HEK293 (cell line): ENCODE results near the gene PPFIA1.
A peak's percentile ranks its signal among the peaks of the same experiment; 100 is the strongest.

Source experiments
- CTCF ChIA-PET: fragments of 350-600 bp; formaldehyde crosslinking; extraction: SDS; loops from one replicate; lab custom pipeline; 2021; ENCODE audit warnings: antibody characterized with exemption; lab: Yijun Ruan, JAX
- POLR2A ChIA-PET: fragments of 300-600 bp; formaldehyde crosslinking; extraction: SDS; loops from one replicate; lab custom pipeline; 2020; ENCODE audit warnings: antibody characterized with exemption, inconsistent platforms; lab: Yijun Ruan, JAX
- H3K27ac ChIP-seq: fragments of 200-500 bp; sonication (Bioruptor generic); 2 replicates; pipeline ENCODE4 v1.5.1; 2014; ENCODE audit warnings: low read depth, low read length, control low read depth, inconsistent platforms; ENCODE audit errors: extremely low read depth
- H3K36me3 ChIP-seq, 2 experiments: fragments of 200-500 bp in 1 of 2; sonication (Bioruptor generic) in 1 of 2; 1 replicate in 1 of 2; 2 replicates in 1 of 2; pipeline ENCODE4 v1.5.1; 2014 to 2017; ENCODE audit warnings: inconsistent platforms in 2 of 2, low read length in 2 of 2; ENCODE audit not compliant: control insufficient read depth in 2 of 2, insufficient read depth in 1 of 2
- H3K4me1 ChIP-seq: fragments of 200-500 bp; sonication (Bioruptor generic); 2 replicates; pipeline ENCODE4 v1.5.1; 2014; ENCODE audit warnings: mild to moderate bottlenecking, low read length, inconsistent platforms; ENCODE audit not compliant: control insufficient read depth, insufficient read depth
- H3K4me3 ChIP-seq: 2 replicates; pipeline ENCODE4 v1.5.1; 2011; ENCODE audit warnings: low read depth, mild to moderate bottlenecking, control low read depth, low read length, moderate library complexity
- H3K9me3 ChIP-seq: fragments of 200-500 bp; sonication (Bioruptor generic); 2 replicates; pipeline ENCODE4 v1.5.1; 2014; ENCODE audit warnings: low read depth, low read length, inconsistent platforms; ENCODE audit not compliant: control insufficient read depth, insufficient read depth
- FEZF1 ChIP-seq: fragments of 450-650 bp; formaldehyde crosslinking; IDR thresholded peaks from 2 replicates; pipeline ENCODE4 v1.5.1; 2016; ENCODE audit warnings: missing biosample characterization, missing genetic modification characterization
- GLIS2 ChIP-seq: fragments of 450-650 bp; formaldehyde crosslinking; IDR thresholded peaks from 2 replicates; pipeline ENCODE4 v1.5.1; 2016; ENCODE audit warnings: missing biosample characterization, missing genetic modification characterization
- KLF17 ChIP-seq: fragments of 450-650 bp; formaldehyde crosslinking; IDR thresholded peaks from 2 replicates; pipeline ENCODE4 v1.5.1; 2016; ENCODE audit warnings: missing biosample characterization, missing genetic modification characterization
- MYNN ChIP-seq: fragments of 450-650 bp; formaldehyde crosslinking; IDR thresholded peaks from 2 replicates; pipeline ENCODE4 v1.5.1; 2016; ENCODE audit warnings: missing biosample characterization, missing genetic modification characterization, borderline replicate concordance
- SCRT2 ChIP-seq: fragments of 450-650 bp; formaldehyde crosslinking; IDR thresholded peaks from 2 replicates; pipeline ENCODE4 v1.5.1; 2016; ENCODE audit warnings: missing biosample characterization, missing genetic modification characterization
- ZBTB21 ChIP-seq: fragments of 450-650 bp; formaldehyde crosslinking; IDR thresholded peaks from 2 replicates; pipeline ENCODE4 v1.5.1; 2017; ENCODE audit warnings: missing biosample characterization, missing genetic modification characterization
- ZFP37 ChIP-seq: fragments of 450-650 bp; formaldehyde crosslinking; IDR thresholded peaks from 2 replicates; pipeline ENCODE4 v1.5.1; 2016; ENCODE audit warnings: missing biosample characterization, missing genetic modification characterization
- ZFP41 ChIP-seq: fragments of 450-650 bp; formaldehyde crosslinking; IDR thresholded peaks from 2 replicates; pipeline ENCODE4 v1.5.1; 2016; ENCODE audit warnings: missing biosample characterization, missing genetic modification characterization, borderline replicate concordance
- ZIC2 ChIP-seq: fragments of 450-650 bp; formaldehyde crosslinking; IDR thresholded peaks from 2 replicates; pipeline ENCODE4 v1.5.1; 2016; ENCODE audit warnings: missing biosample characterization, missing genetic modification characterization
- ZNF155 ChIP-seq: fragments of 450-650 bp; formaldehyde crosslinking; IDR thresholded peaks from 2 replicates; pipeline ENCODE4 v1.5.1; 2016; ENCODE audit warnings: missing biosample characterization, missing genetic modification characterization
- ZNF184 ChIP-seq: fragments of 450-650 bp; IDR thresholded peaks from 2 replicates; pipeline ENCODE4 v1.5.1; 2018; ENCODE audit warnings: missing biosample characterization, mild to moderate bottlenecking, missing genetic modification characterization
- ZNF2 ChIP-seq: fragments of 450-650 bp; formaldehyde crosslinking; IDR thresholded peaks from 2 replicates; pipeline ENCODE4 v1.5.1; 2016; ENCODE audit warnings: missing biosample characterization, missing genetic modification characterization
- ZNF391 ChIP-seq: fragments of 450-650 bp; formaldehyde crosslinking; IDR thresholded peaks from 2 replicates; pipeline ENCODE4 v1.5.1; 2016; ENCODE audit warnings: low read depth, missing biosample characterization, missing genetic modification characterization, borderline replicate concordance
- ZNF423 ChIP-seq: fragments of 450-650 bp; formaldehyde crosslinking; IDR thresholded peaks from 2 replicates; pipeline ENCODE4 v1.5.1; 2016; ENCODE audit warnings: missing biosample characterization, missing genetic modification characterization
- ZNF501 ChIP-seq: fragments of 450-650 bp; formaldehyde crosslinking; IDR thresholded peaks from 2 replicates; pipeline ENCODE4 v1.5.1; 2016; ENCODE audit warnings: missing biosample characterization, missing genetic modification characterization
- ZNF548 ChIP-seq: fragments of 450-650 bp; formaldehyde crosslinking; IDR thresholded peaks from 2 replicates; pipeline ENCODE4 v1.5.1; 2016; ENCODE audit warnings: missing biosample characterization, missing genetic modification characterization
- ZNF558 ChIP-seq: fragments of 450-650 bp; formaldehyde crosslinking; IDR thresholded peaks from 2 replicates; pipeline ENCODE4 v1.5.1; 2016; ENCODE audit warnings: missing biosample characterization, missing genetic modification characterization
- ZNF596 ChIP-seq: fragments of 450-650 bp; IDR thresholded peaks from 2 replicates; pipeline ENCODE4 v1.5.0; 2018; ENCODE audit warnings: missing biosample characterization, mild to moderate bottlenecking, missing genetic modification characterization, moderate library complexity
- ZNF677 ChIP-seq: fragments of 450-650 bp; IDR thresholded peaks from 2 replicates; pipeline ENCODE4 v1.5.0; 2018; ENCODE audit warnings: missing biosample characterization, mild to moderate bottlenecking, missing genetic modification characterization, moderate library complexity
- ZNF843 ChIP-seq: fragments of 450-650 bp; formaldehyde crosslinking; IDR thresholded peaks from 2 replicates; pipeline ENCODE4 v1.5.1; 2016; ENCODE audit warnings: missing biosample characterization, missing genetic modification characterization
- ZSCAN23 ChIP-seq: fragments of 450-650 bp; formaldehyde crosslinking; IDR thresholded peaks from 2 replicates; pipeline ENCODE4 v1.5.1; 2016; ENCODE audit warnings: missing biosample characterization, missing genetic modification characterization
- ZXDB ChIP-seq: fragments of 450-650 bp; formaldehyde crosslinking; IDR thresholded peaks from 2 replicates; pipeline ENCODE4 v1.5.1; 2016; ENCODE audit warnings: missing biosample characterization, missing genetic modification characterization
- TF ChIP-seq, protein P1 (sequence below): fragments of 450-650 bp; formaldehyde crosslinking; IDR thresholded peaks from 2 replicates; pipeline ENCODE4 v1.5.1; 2016; ENCODE audit warnings: missing biosample characterization, missing genetic modification characterization
- TF ChIP-seq, protein P2 (sequence below): fragments of 450-650 bp; formaldehyde crosslinking; conservative IDR thresholded peaks from 2 replicates; pipeline ENCODE4 v1.5.1; 2016; ENCODE audit warnings: low read depth, missing biosample characterization, missing genetic modification characterization
- TF ChIP-seq, protein P3 (sequence below): fragments of 450-650 bp; formaldehyde crosslinking; IDR thresholded peaks from 2 replicates; pipeline ENCODE4 v1.5.1; 2016; ENCODE audit warnings: missing biosample characterization, missing genetic modification characterization

Gene PPFIA1

DNA sequence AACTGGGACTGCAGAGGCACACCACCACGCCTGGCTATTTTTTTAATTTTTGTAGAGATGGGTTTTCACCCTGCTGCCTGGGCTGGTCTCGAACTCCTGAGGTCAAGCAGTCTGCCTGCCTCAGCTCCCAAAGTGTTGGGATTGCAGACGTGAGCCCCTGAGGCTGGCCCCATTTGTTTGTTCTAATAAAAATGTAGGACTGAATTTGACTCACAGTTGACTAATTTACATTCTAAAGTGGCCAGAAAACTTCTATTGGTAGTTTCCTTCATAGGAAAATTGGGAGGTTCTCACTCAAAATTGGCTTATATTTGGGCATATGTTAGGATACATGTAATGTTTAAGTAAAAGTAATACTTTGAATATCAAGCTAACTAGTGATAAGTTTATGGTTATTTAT is 35.0 kb downstream of the PPFIA1 start:
- ChIA-PET CTCF (interaction anchor here (0.7 kb wide), 1 partner anchor 509 kb away, joined by 3 read pairs; no protein-coding TSS in a partner anchor), POLR2A (no interaction called here)
- H3K27ac ChIP-seq: no peak overlapping the region
- H3K4me3 ChIP-seq: no peak overlapping the region
- peaks cover 0 to 28% of the 10 kb centered on the region in 2 experiments; a peak in 1 of 3 replicates for H3K36me3 ChIP-seq
- TF ChIP-seq, protein P1, sequence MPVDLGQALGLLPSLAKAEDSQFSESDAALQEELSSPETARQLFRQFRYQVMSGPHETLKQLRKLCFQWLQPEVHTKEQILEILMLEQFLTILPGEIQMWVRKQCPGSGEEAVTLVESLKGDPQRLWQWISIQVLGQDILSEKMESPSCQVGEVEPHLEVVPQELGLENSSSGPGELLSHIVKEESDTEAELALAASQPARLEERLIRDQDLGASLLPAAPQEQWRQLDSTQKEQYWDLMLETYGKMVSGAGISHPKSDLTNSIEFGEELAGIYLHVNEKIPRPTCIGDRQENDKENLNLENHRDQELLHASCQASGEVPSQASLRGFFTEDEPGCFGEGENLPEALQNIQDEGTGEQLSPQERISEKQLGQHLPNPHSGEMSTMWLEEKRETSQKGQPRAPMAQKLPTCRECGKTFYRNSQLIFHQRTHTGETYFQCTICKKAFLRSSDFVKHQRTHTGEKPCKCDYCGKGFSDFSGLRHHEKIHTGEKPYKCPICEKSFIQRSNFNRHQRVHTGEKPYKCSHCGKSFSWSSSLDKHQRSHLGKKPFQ (tag by site-specific recombination): no peak
- TF ChIP-seq ZNF391 (no peak), ZNF677 (tag by site-specific recombination) (no peak), ZBTB21 (no peak), ZNF548 (tag by site-specific recombination) (no peak), ZFP37 (tag by site-specific recombination) (no peak), ZNF596 (tag by site-specific recombination) (no peak), ZIC2 (no peak), GLIS2 (no peak), ZNF155 (tag by site-specific recombination) (no peak)
- TF ChIP-seq, protein P2, sequence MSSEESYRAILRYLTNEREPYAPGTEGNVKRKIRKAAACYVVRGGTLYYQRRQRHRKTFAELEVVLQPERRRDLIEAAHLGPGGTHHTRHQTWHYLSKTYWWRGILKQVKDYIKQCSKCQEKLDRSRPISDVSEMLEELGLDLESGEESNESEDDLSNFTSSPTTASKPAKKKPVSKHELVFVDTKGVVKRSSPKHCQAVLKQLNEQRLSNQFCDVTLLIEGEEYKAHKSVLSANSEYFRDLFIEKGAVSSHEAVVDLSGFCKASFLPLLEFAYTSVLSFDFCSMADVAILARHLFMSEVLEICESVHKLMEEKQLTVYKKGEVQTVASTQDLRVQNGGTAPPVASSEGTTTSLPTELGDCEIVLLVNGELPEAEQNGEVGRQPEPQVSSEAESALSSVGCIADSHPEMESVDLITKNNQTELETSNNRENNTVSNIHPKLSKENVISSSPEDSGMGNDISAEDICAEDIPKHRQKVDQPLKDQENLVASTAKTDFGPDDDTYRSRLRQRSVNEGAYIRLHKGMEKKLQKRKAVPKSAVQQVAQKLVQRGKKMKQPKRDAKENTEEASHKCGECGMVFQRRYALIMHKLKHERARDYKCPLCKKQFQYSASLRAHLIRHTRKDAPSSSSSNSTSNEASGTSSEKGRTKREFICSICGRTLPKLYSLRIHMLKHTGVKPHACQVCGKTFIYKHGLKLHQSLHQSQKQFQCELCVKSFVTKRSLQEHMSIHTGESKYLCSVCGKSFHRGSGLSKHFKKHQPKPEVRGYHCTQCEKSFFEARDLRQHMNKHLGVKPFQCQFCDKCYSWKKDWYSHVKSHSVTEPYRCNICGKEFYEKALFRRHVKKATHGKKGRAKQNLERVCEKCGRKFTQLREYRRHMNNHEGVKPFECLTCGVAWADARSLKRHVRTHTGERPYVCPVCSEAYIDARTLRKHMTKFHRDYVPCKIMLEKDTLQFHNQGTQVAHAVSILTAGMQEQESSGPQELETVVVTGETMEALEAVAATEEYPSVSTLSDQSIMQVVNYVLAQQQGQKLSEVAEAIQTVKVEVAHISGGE (tag by site-specific recombination): no peak
- no peaks in the 10 kb centered on the region; the same call in 1 of the 2 replicates for H3K4me1 ChIP-seq
- no peaks in the 10 kb centered on the region for H3K9me3 ChIP-seq

GRCh38 chr11:70306586-70307033 is 36.1 kb downstream of the PPFIA1 start:
- ChIA-PET POLR2A (no interaction called here), CTCF (interaction anchor here (0.6 kb wide), 1 partner anchor 20 kb away, joined by 3 read pairs; no protein-coding TSS in a partner anchor)
- peaks cover 0 to 28% of the 10 kb centered on the region in 2 experiments; a peak in 1 of 3 replicates for H3K36me3 ChIP-seq
- no peaks in the 10 kb centered on the region for H3K9me3 ChIP-seq
- no peaks in the 10 kb centered on the region; the same call in 1 of the 2 replicates for H3K4me1 ChIP-seq
- H3K4me3 ChIP-seq: no peak overlapping the region
- no peak for TF ChIP-seq ZXDB (tag by site-specific recombination)
- TF ChIP-seq SCRT2 (tag by site-specific recombination): 0 out of 2 replicates have a peak, but pooled peaks have one; percentile 25
- no peak overlapping the region for H3K27ac ChIP-seq

GRCh38 chr11:70307176-70307575 is 36.7 kb downstream of the PPFIA1 start:
- no peak overlapping the region for H3K27ac ChIP-seq
- no peaks in the 10 kb centered on the region for H3K9me3 ChIP-seq
- POLR2A ChIA-PET: no interaction called here
- H3K4me1 ChIP-seq: no peaks in the 10 kb centered on the region; the same call in 1 of the 2 replicates
- CTCF ChIA-PET: no interaction called here
- H3K36me3 ChIP-seq: peaks cover 0 to 26% of the 10 kb centered on the region in 2 experiments; a peak in 1 of 3 replicates
- H3K4me3 ChIP-seq: no peak overlapping the region
- no peak for TF ChIP-seq ZNF558 (tag by site-specific recombination)
- no peak for TF ChIP-seq ZNF2 (tag by site-specific recombination)
- no peak for TF ChIP-seq ZFP41 (tag by site-specific recombination)
- TF ChIP-seq ZNF423: no peak
- no peak for TF ChIP-seq ZNF501 (tag by site-specific recombination)
- TF ChIP-seq ZNF184: no peak
- TF ChIP-seq, protein P3, sequence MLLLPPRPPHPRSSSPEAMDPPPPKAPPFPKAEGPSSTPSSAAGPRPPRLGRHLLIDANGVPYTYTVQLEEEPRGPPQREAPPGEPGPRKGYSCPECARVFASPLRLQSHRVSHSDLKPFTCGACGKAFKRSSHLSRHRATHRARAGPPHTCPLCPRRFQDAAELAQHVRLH (tag by site-specific recombination): no peak
- no peak for TF ChIP-seq MYNN (tag by site-specific recombination)
- no peak for TF ChIP-seq FEZF1 (tag by site-specific recombination)
- no peak for TF ChIP-seq ZNF843
- TF ChIP-seq ZSCAN23 (tag by site-specific recombination): no peak
- TF ChIP-seq GLIS2: no peak
- TF ChIP-seq KLF17 (tag by site-specific recombination): no peak
